Activated CD4-positive, alpha-beta T cell treated with anti-CD3 and anti-CD28 coated beads for 4 hours (primary cell): ENCODE data around the gene SOAT2.
"Not testable (repeated sequence)": the region's sequence is repeated elsewhere in the genome, so short reads cannot be mapped to it uniquely, and the experiment has no call there.

ENCODE experiments used
- DNase-seq, 2 donors: peaks; one replicate each; pipeline ENCODE4 v3.0.0-alpha.2; 2020

SOAT2 gene

DNA sequence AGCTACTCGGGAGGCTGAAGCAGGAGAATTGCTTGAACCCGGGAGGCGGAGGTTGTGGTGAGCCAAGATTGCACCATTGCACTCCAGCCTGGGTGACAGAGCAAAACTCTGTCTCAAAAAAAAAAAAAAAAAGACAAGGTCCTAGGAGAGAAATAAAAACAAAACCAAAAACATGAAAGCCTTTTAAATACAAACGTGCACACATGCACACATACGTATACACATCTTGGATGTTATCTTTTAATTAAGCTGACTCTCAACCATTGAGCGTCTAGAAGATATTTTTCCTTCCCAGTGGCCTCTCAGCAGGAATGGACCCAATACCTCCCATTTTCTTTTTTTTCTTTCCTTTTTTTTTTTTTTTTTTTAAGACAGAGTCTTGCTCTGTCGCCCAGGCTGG, 9.1 kb downstream of the SOAT2 start:
- not testable (repeated sequence) for DNase-seq

DNA sequence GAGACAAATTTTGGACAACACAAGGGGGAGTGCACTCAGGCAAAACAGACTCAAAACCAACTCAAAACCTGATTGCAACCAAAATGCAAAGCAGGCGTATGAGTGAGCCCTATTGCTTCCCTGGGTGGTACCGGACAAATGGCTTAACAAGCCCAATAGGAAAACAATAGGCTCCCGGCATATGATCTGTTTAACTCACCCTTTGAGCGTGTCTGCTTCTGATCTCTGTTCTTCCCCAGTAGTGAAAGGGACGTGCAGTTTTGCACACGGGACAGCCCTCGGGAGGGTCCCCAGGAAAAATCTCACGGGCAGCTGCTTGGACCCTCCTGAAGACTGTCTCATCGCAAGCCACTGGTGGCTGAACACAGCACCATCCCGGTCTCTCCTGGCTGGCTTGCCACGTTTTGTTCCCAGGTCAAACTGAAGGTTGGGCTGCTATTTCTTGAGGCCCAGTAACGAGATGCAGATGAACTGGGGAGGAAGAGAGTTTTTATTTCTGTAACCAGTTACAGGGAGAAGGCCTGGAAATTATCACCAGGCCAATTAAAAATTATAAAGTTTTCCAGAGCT, 9.9 kb downstream of the SOAT2 start:
- no peak for DNase-seq

DNA sequence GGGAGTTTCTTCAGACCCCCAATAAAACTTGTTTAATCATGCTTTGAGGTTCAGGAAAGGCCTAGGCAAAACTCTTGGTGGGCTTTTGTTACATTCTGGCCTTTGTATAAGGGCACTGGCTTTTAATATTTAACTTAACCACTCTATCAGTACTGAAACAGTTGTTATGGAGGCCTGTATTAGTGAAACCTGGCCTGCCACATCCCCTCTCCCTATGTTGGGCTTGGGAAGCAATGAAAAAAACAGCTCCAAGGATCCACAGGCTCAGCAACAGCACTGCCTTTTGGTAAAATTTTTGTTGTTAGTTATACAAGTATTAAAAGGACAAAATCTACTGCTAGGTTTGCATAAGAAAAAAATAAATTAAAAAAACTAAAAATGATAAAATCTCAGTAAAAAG, 10.7 kb downstream of the SOAT2 start:
- no peak for DNase-seq

DNA sequence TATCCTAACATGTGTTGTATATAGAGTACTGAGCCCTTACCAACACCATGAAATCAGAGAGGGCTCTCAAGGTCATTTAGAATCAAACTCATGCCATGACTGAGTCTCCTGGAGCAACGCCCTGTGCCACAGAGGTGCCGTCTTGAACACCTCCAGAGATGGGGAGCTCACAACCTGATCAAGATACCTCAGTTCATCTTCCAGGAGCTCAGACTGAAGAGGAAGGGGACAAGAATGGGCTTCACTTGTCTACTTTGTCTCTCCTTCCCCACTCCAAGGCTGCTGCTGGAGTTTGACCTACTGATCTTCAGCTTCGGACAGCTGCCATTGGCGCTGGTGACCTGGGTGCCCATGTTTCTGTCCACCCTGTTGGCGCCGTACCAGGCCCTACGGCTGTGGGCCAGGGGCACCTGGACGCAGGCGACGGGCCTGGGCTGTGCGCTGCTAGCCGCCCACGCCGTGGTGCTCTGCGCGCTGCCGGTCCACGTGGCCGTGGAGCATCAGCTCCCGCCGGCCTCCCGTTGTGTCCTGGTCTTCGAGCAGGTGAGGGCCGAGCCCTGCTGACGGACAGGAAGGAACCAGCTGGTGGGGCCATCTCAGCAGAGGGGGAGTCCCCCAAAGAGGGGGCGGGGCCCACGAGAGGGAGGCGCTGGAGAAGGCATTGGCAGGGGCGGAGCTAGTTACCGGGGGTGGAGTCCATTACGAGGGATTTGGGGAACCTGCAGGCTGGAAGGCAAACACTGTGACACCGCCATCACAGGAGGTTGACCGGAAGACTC, 12.0 kb downstream of the SOAT2 start:
- DNase-seq, result no peak

DNA sequence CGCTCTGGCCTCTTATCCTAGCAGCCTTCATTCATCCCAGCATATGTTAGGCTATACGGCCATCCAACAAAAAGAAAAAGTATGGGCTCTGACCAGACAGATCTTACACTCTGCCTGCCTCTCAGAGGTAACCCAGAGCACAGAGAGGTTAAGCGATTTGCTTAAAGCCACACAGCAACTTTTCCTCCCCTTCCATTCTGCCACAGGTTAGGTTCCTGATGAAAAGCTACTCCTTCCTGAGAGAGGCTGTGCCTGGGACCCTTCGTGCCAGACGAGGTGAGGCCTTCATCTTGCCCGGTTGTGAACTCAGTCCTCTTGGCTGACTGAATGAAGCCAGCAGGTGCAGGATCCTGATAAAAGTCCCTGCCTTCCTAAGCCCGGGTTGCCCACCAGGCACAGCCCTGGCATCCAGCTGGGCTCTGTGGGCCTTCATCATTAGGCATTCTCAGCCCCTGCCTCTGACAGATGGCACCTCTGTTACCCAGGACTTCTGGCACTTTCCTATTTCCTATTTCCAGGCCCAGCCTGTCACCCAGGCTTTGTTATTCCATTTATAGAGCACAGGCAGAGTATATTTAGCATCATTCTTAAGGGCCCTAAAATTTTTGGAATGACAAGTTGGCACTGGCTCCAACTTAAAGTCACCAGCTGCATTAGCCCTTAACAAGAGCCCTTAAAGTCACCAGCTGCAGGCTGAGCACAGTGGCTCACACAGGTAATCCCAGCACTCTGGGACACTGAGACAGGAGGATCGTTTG, 12.8 kb downstream of the SOAT2 start:
- no peak for DNase-seq

DNA sequence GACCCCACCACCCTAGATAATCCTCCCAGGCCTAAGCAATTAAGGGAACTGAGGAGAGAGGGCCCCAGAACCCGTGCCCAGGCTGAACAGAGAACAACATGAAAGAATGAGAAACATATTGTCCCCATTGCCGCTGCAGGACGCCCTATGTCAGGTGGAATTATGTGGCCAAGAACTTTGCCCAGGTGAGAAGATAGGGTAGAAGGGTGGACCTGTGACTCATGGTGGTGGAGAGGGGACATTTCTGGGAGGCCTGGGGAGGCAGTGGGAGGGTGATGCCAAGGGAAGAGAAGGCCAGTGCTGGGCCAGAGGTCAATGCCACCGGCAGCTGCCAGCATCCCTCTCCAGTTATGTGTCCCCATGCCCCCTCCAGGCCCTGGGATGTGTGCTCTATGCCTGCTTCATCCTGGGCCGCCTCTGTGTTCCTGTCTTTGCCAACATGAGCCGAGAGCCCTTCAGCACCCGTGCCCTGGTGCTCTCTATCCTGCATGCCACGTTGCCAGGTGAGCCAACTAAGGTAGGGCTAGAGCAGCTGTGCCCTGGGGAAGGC, 15.5 kb downstream of the SOAT2 start:
- no peak for DNase-seq

DNA sequence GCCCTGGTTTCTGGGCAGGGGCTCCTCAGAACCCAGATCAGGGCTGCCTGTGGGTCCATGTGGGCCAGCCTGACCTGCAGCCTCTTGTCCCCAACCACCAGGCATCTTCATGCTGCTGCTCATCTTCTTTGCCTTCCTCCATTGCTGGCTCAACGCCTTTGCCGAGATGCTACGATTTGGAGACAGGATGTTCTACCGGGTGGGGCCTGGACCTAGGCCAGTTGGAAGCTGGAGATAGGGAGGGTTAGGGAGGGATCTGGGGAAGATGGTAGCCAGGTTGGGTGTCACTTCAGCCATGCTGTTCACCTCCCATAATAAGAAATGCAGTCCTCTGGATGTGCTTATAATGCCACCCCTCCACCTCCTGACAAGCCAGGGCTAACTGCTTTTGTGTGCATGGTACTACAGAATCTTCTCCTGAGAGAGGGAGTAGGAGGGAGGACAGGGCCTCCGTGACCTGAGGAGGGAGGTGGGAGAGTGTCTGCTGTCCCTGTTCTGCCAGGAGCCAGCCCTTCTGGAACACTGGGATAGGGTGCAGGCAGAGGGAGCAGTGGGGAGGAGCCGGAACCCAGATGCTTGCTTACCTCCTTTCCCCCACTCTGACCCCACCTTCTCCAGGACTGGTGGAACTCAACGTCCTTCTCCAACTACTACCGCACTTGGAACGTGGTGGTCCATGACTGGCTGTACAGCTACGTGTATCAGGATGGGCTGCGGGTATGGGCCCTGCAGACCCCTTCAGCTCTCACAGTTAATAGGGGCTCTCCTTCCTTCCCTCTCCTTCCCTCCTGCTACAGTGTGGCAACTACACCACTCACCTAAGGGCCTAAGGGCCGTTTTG, 17.6 kb downstream of the SOAT2 start:
- DNase-seq, result no peak

DNA sequence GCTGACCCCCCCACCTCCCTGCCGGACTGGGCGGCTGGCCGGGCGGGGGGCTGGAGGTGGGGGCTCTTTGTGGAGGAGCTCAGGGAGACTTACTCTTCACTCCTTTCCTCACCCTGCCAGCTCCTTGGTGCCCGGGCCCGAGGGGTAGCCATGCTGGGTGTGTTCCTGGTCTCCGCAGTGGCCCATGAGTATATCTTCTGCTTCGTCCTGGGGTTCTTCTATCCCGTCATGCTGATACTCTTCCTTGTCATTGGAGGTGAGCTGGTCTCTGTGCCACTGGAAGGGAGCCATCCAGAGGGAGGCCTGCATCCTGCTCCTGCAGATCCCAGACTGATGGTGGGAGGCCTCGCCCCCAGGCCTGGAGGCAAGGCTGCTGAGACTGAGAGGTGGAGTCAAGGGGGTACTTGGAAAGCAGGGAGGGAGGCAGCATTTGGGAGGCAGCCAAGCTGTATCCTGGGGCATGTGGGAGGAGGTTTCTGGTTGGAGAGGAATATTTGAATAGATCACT, 19.7 kb downstream of the SOAT2 start:
- no peak for DNase-seq

DNA sequence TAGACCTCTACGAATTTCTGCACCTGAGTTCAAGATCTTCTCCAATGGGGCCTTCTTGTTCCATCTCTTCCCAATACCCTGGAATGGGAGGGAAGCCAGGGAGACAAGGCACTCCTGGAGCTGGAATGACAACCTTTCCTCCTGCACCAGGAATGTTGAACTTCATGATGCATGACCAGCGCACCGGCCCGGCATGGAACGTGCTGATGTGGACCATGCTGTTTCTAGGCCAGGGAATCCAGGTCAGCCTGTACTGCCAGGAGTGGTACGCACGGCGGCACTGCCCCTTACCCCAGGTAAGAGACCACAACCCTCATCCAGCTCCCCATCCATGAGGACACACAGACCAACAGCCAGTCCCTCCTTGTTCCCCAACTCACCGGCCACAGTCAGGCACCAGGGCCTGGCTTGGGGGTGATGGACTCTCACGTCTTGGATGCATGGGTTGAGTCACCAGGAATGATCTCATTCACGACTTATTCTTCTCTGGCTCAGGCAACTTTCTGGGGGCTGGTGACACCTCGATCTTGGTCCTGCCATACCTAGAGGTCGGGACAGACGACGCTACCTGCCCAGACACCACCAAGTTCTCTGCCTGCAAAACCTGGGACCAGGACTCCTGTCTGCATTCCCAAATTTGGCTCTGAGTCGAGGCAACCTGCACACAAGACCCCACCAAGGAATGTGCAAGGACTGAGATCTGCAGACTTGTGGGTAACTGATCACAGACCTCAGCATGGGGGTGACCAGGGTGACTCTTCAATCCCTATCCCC, 20.5 kb downstream of the SOAT2 start:
- DNase-seq, result no peak

DNA sequence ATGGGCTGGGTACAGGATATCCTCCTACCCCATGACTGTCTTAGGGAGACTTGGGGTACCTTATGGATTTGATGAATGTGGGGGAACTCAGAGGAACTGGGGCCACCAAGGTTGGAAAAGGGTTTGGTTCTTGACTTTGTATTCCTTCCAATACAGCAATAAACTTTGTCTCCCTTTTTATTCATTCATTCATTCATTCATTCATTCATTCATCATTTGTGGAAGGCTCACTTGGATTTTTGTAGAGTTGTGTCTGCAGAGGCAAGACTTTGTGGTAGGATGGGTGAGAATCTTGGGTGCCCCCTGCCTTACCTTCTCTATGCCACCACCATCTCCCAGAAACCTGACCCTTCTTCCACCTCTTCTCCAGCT, 21.1 kb downstream of the SOAT2 start:
- no peak for DNase-seq

DNA sequence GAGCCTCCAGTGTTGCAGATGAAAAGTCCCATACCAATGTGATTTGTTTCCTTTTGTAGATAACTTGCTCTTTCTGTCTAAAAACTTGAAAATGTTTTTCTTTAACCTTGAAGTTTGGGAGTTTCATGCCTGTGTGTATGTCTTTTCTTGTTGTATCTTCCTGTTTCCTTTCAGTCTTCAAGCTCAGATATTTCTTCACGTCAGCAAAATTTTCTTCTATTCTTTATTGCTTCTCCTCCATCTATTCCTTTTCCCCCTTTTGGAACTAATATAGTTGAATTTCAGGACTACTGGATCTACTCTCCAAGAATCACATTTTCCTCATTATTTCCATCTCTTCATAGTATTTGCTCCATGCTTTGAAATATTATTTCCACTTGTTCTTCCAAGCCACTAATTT, 23.9 kb downstream of the SOAT2 start:
- no peak for DNase-seq

DNA sequence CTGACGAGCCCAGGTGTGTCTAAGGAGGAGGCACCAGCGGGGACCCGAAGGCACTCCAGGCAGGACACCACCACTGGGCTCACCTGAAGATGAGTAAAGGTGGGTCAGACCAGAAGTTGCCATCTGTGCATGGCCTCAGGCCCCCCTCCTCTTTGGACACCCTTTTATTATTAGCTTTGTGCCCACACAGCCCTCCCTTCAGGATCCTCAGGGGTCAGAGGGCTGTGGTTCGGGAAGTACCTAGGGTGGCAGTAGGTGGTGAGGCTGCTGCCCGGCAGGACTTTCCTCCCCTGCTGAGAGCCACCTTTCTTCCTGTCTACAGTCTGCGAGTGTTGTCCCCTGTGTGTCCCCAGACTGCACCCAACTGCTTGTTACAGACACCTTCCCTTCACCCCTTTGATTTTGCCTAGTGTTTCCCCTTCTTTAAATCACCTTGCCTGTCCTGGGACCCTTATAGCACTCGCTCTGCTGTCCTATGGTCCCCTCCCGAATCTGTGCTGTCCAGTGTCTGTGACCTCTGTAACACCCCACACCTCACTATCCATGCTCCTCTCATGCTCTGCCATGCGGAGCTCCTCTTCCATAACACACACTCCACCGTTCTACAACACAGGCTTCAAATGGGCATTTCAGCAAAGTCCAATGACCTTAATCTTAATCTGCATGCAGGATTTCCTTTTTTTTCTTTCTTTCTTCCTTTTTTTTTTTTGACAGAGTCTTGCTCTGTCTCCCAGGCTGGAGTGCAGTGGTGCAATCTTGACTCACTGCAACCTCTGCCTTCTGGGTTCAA, 25.7 kb downstream of the SOAT2 start:
- DNase-seq, result no peak

DNA sequence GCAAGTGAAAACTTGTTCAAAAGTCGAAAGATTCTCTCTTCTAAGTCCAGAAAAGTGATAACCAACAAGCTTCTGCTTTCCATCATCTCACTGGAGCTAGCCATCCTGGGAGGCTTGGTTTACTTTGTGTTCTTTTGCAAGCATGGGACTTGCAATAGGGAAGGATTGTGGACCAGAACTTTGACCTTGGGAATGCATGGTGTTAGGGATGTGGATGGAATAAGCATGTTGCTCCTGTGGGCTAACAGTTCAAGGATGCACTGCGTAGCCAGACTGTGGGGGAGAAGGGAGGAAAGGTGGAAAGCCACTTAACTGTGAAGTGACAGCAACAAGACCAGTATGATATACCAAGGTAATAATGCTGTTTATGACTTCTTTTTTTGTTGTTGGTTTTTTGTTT, 28.6 kb downstream of the SOAT2 start:
- no peak for DNase-seq

DNA sequence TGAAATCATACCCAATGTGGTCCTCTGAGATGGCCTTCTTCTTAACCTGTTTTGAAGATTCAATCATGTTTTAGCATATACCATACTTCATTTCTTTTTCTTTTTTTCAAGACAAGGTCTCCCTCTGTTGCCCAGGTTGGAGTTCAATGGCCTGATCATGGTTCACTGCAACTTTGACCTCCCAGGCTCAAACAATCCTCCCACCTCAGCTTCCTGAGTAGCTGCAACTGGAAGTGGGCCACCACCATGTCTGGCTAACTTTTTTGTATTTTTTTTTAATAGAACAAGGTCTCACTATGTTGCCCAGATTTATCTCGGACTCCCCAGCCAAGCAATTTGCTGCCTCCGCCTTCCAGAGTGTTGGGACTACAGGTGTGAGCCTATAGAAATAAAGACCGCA, 30.4 kb downstream of the SOAT2 start:
- no peak for DNase-seq

DNA sequence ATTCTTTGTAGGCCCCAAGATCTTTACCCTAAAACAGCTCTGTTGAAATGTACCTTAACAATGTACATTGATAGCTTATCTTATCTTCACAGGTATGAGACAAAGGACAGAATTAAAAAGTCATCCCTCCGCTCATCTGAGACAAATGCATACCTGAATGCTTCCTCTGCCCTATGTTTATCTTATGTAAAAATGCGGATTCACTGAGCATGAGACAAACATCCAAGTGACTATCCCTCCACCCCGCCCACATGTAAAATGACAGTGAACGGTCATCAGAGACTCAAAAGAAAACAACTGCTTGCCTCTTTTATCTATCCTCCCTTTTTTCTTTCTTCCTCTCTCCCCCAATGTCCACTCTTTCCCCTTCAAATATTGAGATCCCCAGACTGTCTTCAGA, 40.1 kb downstream of the SOAT2 start:
- no peak for DNase-seq

DNA sequence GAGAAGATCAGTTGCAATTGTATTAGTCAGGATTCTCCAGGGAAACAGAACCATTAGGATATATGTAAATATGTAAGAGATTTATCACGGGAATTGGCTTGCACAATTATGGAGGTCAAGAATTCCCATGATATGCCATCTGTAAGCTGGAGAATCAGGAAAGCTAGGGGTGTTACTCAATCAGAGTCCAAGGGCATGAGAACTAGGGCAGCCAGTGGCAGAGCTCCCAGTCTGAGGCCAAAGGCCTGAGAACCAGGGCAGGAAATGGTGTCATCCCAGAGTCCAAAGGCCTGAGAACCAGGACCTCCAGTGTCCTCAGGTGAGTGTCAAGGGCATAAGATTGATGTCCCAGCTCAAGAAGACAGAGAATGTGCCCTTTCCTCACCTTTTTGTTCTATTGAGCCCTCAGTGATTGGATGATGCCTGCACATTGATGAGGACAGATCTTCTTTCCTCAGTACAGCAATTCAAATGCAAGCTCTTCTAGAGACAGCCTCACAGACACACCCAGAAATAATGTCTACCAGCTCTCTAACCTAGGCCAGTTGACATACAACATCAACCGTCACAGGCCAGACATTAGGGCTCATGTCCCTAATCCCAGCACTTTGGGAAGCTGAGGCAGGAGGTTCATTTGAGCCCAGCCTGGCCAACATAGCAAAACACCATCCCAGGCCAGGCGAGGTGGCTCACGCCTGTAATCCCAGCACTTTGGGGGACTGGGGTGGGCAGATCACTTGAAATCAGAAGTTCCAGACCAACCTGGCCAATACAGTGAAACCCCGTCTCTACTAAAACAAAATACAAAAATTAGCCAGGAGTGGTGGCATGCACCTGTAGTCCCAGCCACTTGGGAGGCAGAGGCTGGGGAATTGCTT, 42.3 kb downstream of the SOAT2 start:
- DNase-seq, result no peak

DNA sequence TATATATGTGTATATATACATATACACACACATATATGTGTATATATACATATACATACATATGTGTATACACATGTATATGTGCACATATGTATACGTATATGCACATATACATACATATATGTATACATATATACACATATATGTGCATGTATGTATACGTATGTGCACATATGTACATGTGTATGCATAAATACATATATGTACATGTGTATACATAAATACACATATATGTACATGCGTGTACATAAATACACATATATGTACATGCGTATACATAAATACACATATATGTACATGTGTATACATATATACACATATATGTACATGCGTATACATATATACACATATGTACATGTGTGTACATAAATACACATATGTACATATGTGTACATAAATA, 43.9 kb downstream of the SOAT2 start:
- no peak for DNase-seq

DNA sequence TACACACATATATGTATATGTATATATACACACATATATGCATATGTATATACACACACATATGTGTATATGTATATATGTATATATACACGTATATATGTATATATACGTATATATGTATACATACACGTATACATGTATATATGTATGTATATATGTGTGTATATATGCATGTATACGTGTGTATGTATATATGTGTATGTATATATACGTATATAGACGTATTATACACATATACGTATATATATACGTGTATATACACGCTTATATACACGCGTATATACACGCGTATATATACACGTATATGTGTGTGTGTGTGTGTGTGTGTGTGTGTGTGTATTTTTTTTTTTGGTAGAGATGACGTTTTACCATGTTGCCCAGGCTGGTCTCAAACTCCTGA, 44.4 kb downstream of the SOAT2 start:
- no peak for DNase-seq

DNA sequence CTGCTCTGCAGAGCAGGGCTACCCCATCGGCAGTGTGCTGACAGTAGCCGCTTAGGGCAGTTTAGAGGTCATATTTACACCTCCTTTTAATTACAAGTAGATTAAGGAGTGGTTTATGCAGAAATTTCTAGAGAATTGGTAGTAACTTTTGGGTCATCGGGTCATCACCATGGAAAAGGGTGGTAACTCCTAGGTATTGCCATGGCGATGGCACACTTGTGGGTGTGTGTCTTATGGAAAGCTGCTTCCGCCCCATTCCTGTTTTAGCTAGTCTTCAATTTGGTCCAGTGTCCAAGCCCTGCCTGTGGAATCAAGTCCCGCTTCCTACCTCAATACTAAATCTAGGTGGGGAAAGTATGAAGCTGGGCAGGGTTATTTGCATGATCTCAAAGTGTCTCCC, 47.8 kb downstream of the SOAT2 start:
- DNase-seq, result no peak

DNA sequence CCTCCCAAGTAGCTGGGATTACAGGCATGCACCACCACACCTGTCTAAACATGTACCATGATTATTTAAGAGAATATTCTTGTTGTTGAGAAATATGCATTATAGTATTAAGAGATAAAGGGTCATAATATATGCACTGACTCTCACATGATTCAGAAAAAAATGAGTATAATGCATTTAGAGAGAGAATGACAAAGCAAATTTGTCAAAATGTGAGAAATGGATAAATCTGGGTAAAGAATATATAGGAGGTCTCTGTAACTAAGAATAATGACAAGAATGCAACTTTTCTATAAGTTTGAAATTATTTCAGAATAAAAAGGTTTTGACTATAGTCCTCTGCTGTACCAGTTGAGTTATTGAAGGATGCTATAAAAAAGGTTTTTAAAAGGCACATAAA, 49.1 kb downstream of the SOAT2 start:
- DNase-seq, result no peak
